ENCODE measurements around the gene MYOCOS.
"Not testable (repeated sequence)": the region's sequence is repeated elsewhere in the genome, so short reads cannot be mapped to it uniquely, and the experiment has no call there.

Gene MYOCOS

GRCh38 chr1:171597203-171597602 lies 24.8 kb upstream of the MYOCOS start:
- Histone ChIP-seq H3K9ac (ENCODE audit: low read length) (no peak overlapping the region), H3K4me2 (ENCODE audit: low read depth, low read length, poor library complexity, severe bottlenecking) (no peak overlapping the region), H2AFZ (ENCODE audit: low read depth, low read length, severe bottlenecking) (no peak overlapping the region), H3F3A (ENCODE audit: insufficient read depth) (peaks cover 22% of the 10 kb centered on the region), H3K79me2 (ENCODE audit: insufficient read depth, low read length) (no peaks in the 10 kb centered on the region), H3K9me2 (replicated peaks; ENCODE audit: insufficient read depth, low read length) (no peaks in the 10 kb centered on the region), H3K27ac (ENCODE audit: low read depth, low read length) (no peak overlapping the region), H4K20me1 (ENCODE audit: low read depth, low read length) (no peaks in the 10 kb centered on the region), H3K9me3 (ENCODE audit: insufficient read depth, low read length) (no peaks in the 10 kb centered on the region), H3K27me3 (ENCODE audit: low read length) (no peaks in the 10 kb centered on the region), H3K36me3 (ENCODE audit: low read length) (peaks cover 4% of the 10 kb centered on the region), H3K4me3 (ENCODE audit: insufficient read depth, low read length, poor library complexity, severe bottlenecking) (no peak overlapping the region)
- TF ChIP-seq CTCF (IDR thresholded peaks at IDR 0.05; ENCODE audit: insufficient read depth, low read length, poor library complexity, severe bottlenecking) = no peak
- TF ChIP-seq EZH2phosphoT487 (conservative IDR thresholded peaks at IDR 0.05; ENCODE audit: low read length) = no peak

- H3F3A ChIP-seq (ENCODE audit: insufficient read depth) = peaks cover 19% of the 10 kb centered on the region
- H3K4me2 ChIP-seq (ENCODE audit: low read depth, low read length, poor library complexity, severe bottlenecking); H3K4me3 ChIP-seq (ENCODE audit: insufficient read depth, low read length, poor library complexity, severe bottlenecking); H3K36me3 ChIP-seq (ENCODE audit: low read length); H3K9me3 ChIP-seq (ENCODE audit: insufficient read depth, low read length); H3K27me3 ChIP-seq (ENCODE audit: low read length); H3K9ac ChIP-seq (ENCODE audit: low read length); H2AFZ ChIP-seq (ENCODE audit: low read depth, low read length, severe bottlenecking); H3K79me2 ChIP-seq (ENCODE audit: insufficient read depth, low read length); H3K27ac ChIP-seq (ENCODE audit: low read depth, low read length); H3K9me2 ChIP-seq (replicated peaks; ENCODE audit: insufficient read depth, low read length); H4K20me1 ChIP-seq (ENCODE audit: low read depth, low read length): not testable (repeated sequence)
These were observed 21.7 kb upstream of the MYOCOS start for GRCh38 chr1:171600310-171600709.

GRCh38 chr1:171600862-171601261 lies 21.2 kb upstream of the MYOCOS start:
- H3K27me3 ChIP-seq (ENCODE audit: low read length) = no peaks in the 10 kb centered on the region
- no peak overlapping the region for H2AFZ ChIP-seq (ENCODE audit: low read depth, low read length, severe bottlenecking)
- H4K20me1 ChIP-seq (ENCODE audit: low read depth, low read length) = no peaks in the 10 kb centered on the region
- no peak overlapping the region for H3K27ac ChIP-seq (ENCODE audit: low read depth, low read length)
- no peaks in the 10 kb centered on the region for H3K9me3 ChIP-seq (ENCODE audit: insufficient read depth, low read length)
- H3K9ac ChIP-seq (ENCODE audit: low read length) = no peak overlapping the region
- no peak for TF ChIP-seq EZH2phosphoT487 (conservative IDR thresholded peaks at IDR 0.05; ENCODE audit: low read length)
- TF ChIP-seq CTCF (IDR thresholded peaks at IDR 0.05; ENCODE audit: insufficient read depth, low read length, poor library complexity, severe bottlenecking) = no peak
- H3K9me2 ChIP-seq (replicated peaks; ENCODE audit: insufficient read depth, low read length) = no peaks in the 10 kb centered on the region
- no peak overlapping the region for H3K4me2 ChIP-seq (ENCODE audit: low read depth, low read length, poor library complexity, severe bottlenecking)
- H3K4me3 ChIP-seq (ENCODE audit: insufficient read depth, low read length, poor library complexity, severe bottlenecking) = no peak overlapping the region
- H3F3A ChIP-seq (ENCODE audit: insufficient read depth) = peaks cover 14% of the 10 kb centered on the region
- no peaks in the 10 kb centered on the region for H3K79me2 ChIP-seq (ENCODE audit: insufficient read depth, low read length)
- H3K36me3 ChIP-seq (ENCODE audit: low read length) = no peaks in the 10 kb centered on the region

GRCh38 chr1:171603042-171603441 lies 19.0 kb upstream of the MYOCOS start:
- H3F3A ChIP-seq (ENCODE audit: insufficient read depth); H3K27me3 ChIP-seq (ENCODE audit: low read length); H3K9me3 ChIP-seq (ENCODE audit: insufficient read depth, low read length); H3K4me3 ChIP-seq (ENCODE audit: insufficient read depth, low read length, poor library complexity, severe bottlenecking); H3K9me2 ChIP-seq (replicated peaks; ENCODE audit: insufficient read depth, low read length); H2AFZ ChIP-seq (ENCODE audit: low read depth, low read length, severe bottlenecking); H4K20me1 ChIP-seq (ENCODE audit: low read depth, low read length); H3K9ac ChIP-seq (ENCODE audit: low read length); H3K79me2 ChIP-seq (ENCODE audit: insufficient read depth, low read length); H3K4me2 ChIP-seq (ENCODE audit: low read depth, low read length, poor library complexity, severe bottlenecking); H3K36me3 ChIP-seq (ENCODE audit: low read length); H3K27ac ChIP-seq (ENCODE audit: low read depth, low read length): not testable (repeated sequence)

Data from SU-DHL-6 (cell line).